NB4 (cell line): ENCODE data around the gene LONP2.

Source experiments
- MYC ChIP-seq: IDR thresholded peaks from 2 replicates; pipeline ENCODE4 v1.6.1; 2011; ENCODE audit warnings: low read depth, low read length
- TF ChIP-seq, protein P1 (sequence below): IDR thresholded peaks from 2 replicates; pipeline ENCODE4 v1.6.1; 2011; ENCODE audit warnings: low read depth, low read length
- TF ChIP-seq, protein P2 (sequence below): IDR thresholded peaks from one replicate; pipeline ENCODE4 v1.5.1; 2012; ENCODE audit warnings: low read depth, low read length

DNA sequence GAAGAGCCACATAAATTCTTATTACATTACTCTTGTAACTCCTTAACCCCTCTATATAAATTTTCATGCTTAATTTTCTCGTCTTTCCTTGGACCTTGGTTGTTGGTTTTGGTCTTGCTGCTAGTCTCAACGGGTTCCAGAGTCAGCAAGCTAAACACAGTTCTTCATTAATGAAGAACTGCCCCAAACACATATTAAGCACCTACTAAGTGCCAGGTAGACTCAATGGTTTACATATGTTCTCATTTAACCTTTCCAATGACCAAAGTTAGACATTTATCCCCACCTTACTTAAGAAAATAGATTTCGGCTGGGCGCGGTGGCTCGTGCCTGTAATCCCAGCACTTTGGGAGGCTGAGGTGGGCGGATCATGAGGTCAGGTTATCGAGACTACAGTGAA, 126.1 kb downstream of the LONP2 start:
- TF ChIP-seq, protein P1, sequence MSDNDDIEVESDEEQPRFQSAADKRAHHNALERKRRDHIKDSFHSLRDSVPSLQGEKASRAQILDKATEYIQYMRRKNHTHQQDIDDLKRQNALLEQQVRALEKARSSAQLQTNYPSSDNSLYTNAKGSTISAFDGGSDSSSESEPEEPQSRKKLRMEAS: no peak
- TF ChIP-seq MYC: no peak
- TF ChIP-seq, protein P2, sequence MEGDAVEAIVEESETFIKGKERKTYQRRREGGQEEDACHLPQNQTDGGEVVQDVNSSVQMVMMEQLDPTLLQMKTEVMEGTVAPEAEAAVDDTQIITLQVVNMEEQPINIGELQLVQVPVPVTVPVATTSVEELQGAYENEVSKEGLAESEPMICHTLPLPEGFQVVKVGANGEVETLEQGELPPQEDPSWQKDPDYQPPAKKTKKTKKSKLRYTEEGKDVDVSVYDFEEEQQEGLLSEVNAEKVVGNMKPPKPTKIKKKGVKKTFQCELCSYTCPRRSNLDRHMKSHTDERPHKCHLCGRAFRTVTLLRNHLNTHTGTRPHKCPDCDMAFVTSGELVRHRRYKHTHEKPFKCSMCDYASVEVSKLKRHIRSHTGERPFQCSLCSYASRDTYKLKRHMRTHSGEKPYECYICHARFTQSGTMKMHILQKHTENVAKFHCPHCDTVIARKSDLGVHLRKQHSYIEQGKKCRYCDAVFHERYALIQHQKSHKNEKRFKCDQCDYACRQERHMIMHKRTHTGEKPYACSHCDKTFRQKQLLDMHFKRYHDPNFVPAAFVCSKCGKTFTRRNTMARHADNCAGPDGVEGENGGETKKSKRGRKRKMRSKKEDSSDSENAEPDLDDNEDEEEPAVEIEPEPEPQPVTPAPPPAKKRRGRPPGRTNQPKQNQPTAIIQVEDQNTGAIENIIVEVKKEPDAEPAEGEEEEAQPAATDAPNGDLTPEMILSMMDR: no peak
